HEK293 (cell line): ENCODE data around the gene SATL1.
A peak's percentile ranks its signal among the peaks of the same experiment; 100 is the strongest.

Experiments used
- FEZF1 ChIP-seq: fragments of 450-650 bp; formaldehyde crosslinking; IDR thresholded peaks from 2 replicates; pipeline ENCODE4 v1.5.1; 2016; ENCODE audit warnings: missing biosample characterization, missing genetic modification characterization
- GFI1B ChIP-seq: fragments of 450-650 bp; formaldehyde crosslinking; IDR thresholded peaks from 2 replicates; pipeline ENCODE4 v1.5.1; 2016; ENCODE audit warnings: missing biosample characterization, missing genetic modification characterization
- GLIS2 ChIP-seq: fragments of 450-650 bp; formaldehyde crosslinking; IDR thresholded peaks from 2 replicates; pipeline ENCODE4 v1.5.1; 2016; ENCODE audit warnings: missing biosample characterization, missing genetic modification characterization
- HIC1 ChIP-seq: fragments of 450-650 bp; formaldehyde crosslinking; IDR thresholded peaks from 2 replicates; pipeline ENCODE4 v1.5.1; 2016; ENCODE audit warnings: missing biosample characterization, missing genetic modification characterization
- KLF7 ChIP-seq: fragments of 450-650 bp; formaldehyde crosslinking; IDR thresholded peaks from 2 replicates; pipeline ENCODE4 v1.5.1; 2016; ENCODE audit warnings: missing biosample characterization, missing genetic modification characterization, borderline replicate concordance
- MEIS1 ChIP-seq: sonication (generic); formaldehyde crosslinking; IDR thresholded peaks from 2 replicates; pipeline ENCODE4 v1.8.1; 2022; ENCODE audit warnings: missing genetic modification reagents, mild to moderate bottlenecking, borderline replicate concordance
- RBAK ChIP-seq: fragments of 450-650 bp; formaldehyde crosslinking; IDR thresholded peaks from 2 replicates; pipeline ENCODE4 v1.5.1; 2016; ENCODE audit warnings: missing biosample characterization, missing genetic modification characterization
- REPIN1 ChIP-seq: fragments of 450-650 bp; formaldehyde crosslinking; IDR thresholded peaks from 2 replicates; pipeline ENCODE4 v1.5.1; 2017; ENCODE audit warnings: missing biosample characterization, missing genetic modification characterization, low read depth
- SALL2 ChIP-seq: fragments of 450-650 bp; formaldehyde crosslinking; IDR thresholded peaks from 2 replicates; pipeline ENCODE4 v1.5.0; 2017; ENCODE audit warnings: missing biosample characterization, mild to moderate bottlenecking, missing genetic modification characterization, borderline replicate concordance
- YY2 ChIP-seq: fragments of 450-650 bp; formaldehyde crosslinking; IDR thresholded peaks from 2 replicates; pipeline ENCODE4 v1.5.1; 2016; ENCODE audit warnings: missing biosample characterization, missing genetic modification characterization
- ZBTB20 ChIP-seq: fragments of 450-650 bp; formaldehyde crosslinking; IDR thresholded peaks from 2 replicates; pipeline ENCODE4 v1.5.1; 2016; ENCODE audit warnings: missing biosample characterization, missing genetic modification characterization
- ZNF157 ChIP-seq: fragments of 450-650 bp; formaldehyde crosslinking; IDR thresholded peaks from 2 replicates; pipeline ENCODE4 v1.5.1; 2016; ENCODE audit warnings: missing biosample characterization, missing genetic modification characterization
- ZNF174 ChIP-seq: fragments of 450-650 bp; formaldehyde crosslinking; IDR thresholded peaks from 2 replicates; pipeline ENCODE4 v1.5.0; 2017; ENCODE audit warnings: missing biosample characterization, mild to moderate bottlenecking, missing genetic modification characterization
- ZNF211 ChIP-seq: fragments of 450-650 bp; formaldehyde crosslinking; IDR thresholded peaks from 2 replicates; pipeline ENCODE4 v1.5.1; 2016; ENCODE audit warnings: low read depth, missing biosample characterization, missing genetic modification characterization
- ZNF48 ChIP-seq: fragments of 450-650 bp; formaldehyde crosslinking; IDR thresholded peaks from 2 replicates; pipeline ENCODE4 v1.5.1; 2016; ENCODE audit warnings: missing biosample characterization, missing genetic modification characterization
- ZNF544 ChIP-seq: fragments of 450-650 bp; formaldehyde crosslinking; IDR thresholded peaks from 2 replicates; pipeline ENCODE4 v1.5.0; 2017; ENCODE audit warnings: missing biosample characterization, missing genetic modification characterization
- ZNF600 ChIP-seq: fragments of 450-650 bp; formaldehyde crosslinking; IDR thresholded peaks from 2 replicates; pipeline ENCODE4 v1.5.1; 2016; ENCODE audit warnings: missing biosample characterization, missing genetic modification characterization
- ZNF610 ChIP-seq: fragments of 450-650 bp; formaldehyde crosslinking; IDR thresholded peaks from 2 replicates; pipeline ENCODE4 v1.5.1; 2016; ENCODE audit warnings: missing biosample characterization, missing genetic modification characterization, borderline replicate concordance
- ZNF658 ChIP-seq: fragments of 450-650 bp; formaldehyde crosslinking; IDR thresholded peaks from 2 replicates; pipeline ENCODE4; 2016; ENCODE audit warnings: missing biosample characterization, missing genetic modification characterization
- ZNF660 ChIP-seq: fragments of 450-650 bp; IDR thresholded peaks from 2 replicates; pipeline ENCODE4 v1.5.1; 2018; ENCODE audit warnings: missing biosample characterization, mild to moderate bottlenecking, missing genetic modification characterization
- ZNF670 ChIP-seq: fragments of 450-650 bp; formaldehyde crosslinking; IDR thresholded peaks from 2 replicates; pipeline ENCODE4 v1.5.1; 2016; ENCODE audit warnings: missing biosample characterization, missing genetic modification characterization, low read depth
- ZNF747 ChIP-seq: fragments of 450-650 bp; formaldehyde crosslinking; IDR thresholded peaks from 2 replicates; pipeline ENCODE4 v1.5.1; 2016; ENCODE audit warnings: missing biosample characterization, missing genetic modification characterization
- ZNF76 ChIP-seq: fragments of 450-650 bp; formaldehyde crosslinking; IDR thresholded peaks from 2 replicates; pipeline ENCODE4; 2016; ENCODE audit warnings: low read depth, missing biosample characterization, missing genetic modification characterization, borderline replicate concordance
- ZNF792 ChIP-seq: fragments of 450-650 bp; formaldehyde crosslinking; IDR thresholded peaks from 2 replicates; pipeline ENCODE4 v1.5.1; 2016; ENCODE audit warnings: missing biosample characterization, missing genetic modification characterization
- ZSCAN18 ChIP-seq: fragments of 450-650 bp; formaldehyde crosslinking; IDR thresholded peaks from 2 replicates; pipeline ENCODE4 v1.5.1; 2016; ENCODE audit warnings: missing biosample characterization, missing genetic modification characterization
- ZSCAN23 ChIP-seq: fragments of 450-650 bp; formaldehyde crosslinking; IDR thresholded peaks from 2 replicates; pipeline ENCODE4 v1.5.1; 2016; ENCODE audit warnings: missing biosample characterization, missing genetic modification characterization
- ZXDB ChIP-seq: fragments of 450-650 bp; formaldehyde crosslinking; IDR thresholded peaks from 2 replicates; pipeline ENCODE4 v1.5.1; 2016; ENCODE audit warnings: missing biosample characterization, missing genetic modification characterization
- TF ChIP-seq, protein P1 (sequence below): IDR thresholded peaks from 2 replicates; pipeline ENCODE4 v1.6.1; 2011; ENCODE audit warnings: mild to moderate bottlenecking, low read depth, low read length, borderline replicate concordance
- TF ChIP-seq, protein P2 (sequence below): fragments of 450-650 bp; formaldehyde crosslinking; IDR thresholded peaks from 2 replicates; pipeline ENCODE4 v1.5.1; 2016; ENCODE audit warnings: missing biosample characterization, missing genetic modification characterization
- TF ChIP-seq, protein P3 (sequence below): fragments of 450-650 bp; formaldehyde crosslinking; conservative IDR thresholded peaks from 2 replicates; pipeline ENCODE4 v1.5.1; 2016; ENCODE audit warnings: low read depth, missing biosample characterization, missing genetic modification characterization

Gene SATL1

GRCh38 chrX:85243761-85244449, at the start of gene SATL1, which contains the start of gene ZNF711 (continued):
- TF ChIP-seq, protein P1, sequence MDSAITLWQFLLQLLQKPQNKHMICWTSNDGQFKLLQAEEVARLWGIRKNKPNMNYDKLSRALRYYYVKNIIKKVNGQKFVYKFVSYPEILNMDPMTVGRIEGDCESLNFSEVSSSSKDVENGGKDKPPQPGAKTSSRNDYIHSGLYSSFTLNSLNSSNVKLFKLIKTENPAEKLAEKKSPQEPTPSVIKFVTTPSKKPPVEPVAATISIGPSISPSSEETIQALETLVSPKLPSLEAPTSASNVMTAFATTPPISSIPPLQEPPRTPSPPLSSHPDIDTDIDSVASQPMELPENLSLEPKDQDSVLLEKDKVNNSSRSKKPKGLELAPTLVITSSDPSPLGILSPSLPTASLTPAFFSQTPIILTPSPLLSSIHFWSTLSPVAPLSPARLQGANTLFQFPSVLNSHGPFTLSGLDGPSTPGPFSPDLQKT: no peak
- TF ChIP-seq REPIN1: no peak
- no peak; the same call in 1 of the 2 replicates for TF ChIP-seq ZBTB20 (tag by site-specific recombination)
- TF ChIP-seq YY2 (tag by site-specific recombination): no peak
- TF ChIP-seq ZNF747 (tag by site-specific recombination): no peak
- TF ChIP-seq, protein P2, sequence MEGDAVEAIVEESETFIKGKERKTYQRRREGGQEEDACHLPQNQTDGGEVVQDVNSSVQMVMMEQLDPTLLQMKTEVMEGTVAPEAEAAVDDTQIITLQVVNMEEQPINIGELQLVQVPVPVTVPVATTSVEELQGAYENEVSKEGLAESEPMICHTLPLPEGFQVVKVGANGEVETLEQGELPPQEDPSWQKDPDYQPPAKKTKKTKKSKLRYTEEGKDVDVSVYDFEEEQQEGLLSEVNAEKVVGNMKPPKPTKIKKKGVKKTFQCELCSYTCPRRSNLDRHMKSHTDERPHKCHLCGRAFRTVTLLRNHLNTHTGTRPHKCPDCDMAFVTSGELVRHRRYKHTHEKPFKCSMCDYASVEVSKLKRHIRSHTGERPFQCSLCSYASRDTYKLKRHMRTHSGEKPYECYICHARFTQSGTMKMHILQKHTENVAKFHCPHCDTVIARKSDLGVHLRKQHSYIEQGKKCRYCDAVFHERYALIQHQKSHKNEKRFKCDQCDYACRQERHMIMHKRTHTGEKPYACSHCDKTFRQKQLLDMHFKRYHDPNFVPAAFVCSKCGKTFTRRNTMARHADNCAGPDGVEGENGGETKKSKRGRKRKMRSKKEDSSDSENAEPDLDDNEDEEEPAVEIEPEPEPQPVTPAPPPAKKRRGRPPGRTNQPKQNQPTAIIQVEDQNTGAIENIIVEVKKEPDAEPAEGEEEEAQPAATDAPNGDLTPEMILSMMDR (tag by site-specific recombination): no peak
- no peak for TF ChIP-seq ZNF76 (tag by site-specific recombination)
- TF ChIP-seq SALL2 (tag by site-specific recombination): no peak
- TF ChIP-seq ZNF211 (tag by site-specific recombination): no peak
- TF ChIP-seq ZNF544: no peak
- TF ChIP-seq ZNF658 (tag by site-specific recombination): no peak
- TF ChIP-seq ZNF670: no peak
- no peak for TF ChIP-seq ZNF48
- no peak for TF ChIP-seq ZSCAN23 (tag by site-specific recombination)
- TF ChIP-seq HIC1 (tag by site-specific recombination): no peak
- no peak for TF ChIP-seq ZSCAN18 (tag by site-specific recombination)
- no peak for TF ChIP-seq RBAK
- TF ChIP-seq, protein P3, sequence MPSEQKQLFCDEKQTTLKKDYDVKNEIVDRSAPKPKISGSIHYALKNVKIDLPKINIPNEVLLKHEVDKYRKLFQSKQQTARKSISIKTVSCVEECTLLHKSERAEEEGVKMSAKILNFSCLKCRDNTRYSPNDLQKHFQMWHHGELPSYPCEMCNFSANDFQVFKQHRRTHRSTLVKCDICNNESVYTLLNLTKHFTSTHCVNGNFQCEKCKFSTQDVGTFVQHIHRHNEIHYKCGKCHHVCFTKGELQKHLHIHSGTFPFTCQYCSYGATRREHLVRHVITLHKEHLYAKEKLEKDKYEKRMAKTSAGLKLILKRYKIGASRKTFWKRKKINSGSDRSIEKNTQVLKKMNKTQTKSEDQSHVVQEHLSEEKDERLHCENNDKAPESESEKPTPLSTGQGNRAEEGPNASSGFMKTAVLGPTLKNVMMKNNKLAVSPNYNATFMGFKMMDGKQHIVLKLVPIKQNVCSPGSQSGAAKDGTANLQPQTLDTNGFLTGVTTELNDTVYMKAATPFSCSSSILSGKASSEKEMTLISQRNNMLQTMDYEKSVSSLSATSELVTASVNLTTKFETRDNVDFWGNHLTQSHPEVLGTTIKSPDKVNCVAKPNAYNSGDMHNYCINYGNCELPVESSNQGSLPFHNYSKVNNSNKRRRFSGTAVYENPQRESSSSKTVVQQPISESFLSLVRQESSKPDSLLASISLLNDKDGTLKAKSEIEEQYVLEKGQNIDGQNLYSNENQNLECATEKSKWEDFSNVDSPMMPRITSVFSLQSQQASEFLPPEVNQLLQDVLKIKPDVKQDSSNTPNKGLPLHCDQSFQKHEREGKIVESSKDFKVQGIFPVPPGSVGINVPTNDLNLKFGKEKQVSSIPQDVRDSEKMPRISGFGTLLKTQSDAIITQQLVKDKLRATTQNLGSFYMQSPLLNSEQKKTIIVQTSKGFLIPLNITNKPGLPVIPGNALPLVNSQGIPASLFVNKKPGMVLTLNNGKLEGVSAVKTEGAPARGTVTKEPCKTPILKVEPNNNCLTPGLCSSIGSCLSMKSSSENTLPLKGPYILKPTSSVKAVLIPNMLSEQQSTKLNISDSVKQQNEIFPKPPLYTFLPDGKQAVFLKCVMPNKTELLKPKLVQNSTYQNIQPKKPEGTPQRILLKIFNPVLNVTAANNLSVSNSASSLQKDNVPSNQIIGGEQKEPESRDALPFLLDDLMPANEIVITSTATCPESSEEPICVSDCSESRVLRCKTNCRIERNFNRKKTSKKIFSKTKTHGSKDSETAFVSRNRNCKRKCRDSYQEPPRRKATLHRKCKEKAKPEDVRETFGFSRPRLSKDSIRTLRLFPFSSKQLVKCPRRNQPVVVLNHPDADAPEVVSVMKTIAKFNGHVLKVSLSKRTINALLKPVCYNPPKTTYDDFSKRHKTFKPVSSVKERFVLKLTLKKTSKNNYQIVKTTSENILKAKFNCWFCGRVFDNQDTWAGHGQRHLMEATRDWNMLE (tag by site-specific recombination): no peak
- TF ChIP-seq GFI1B (tag by site-specific recombination): no peak
- no peak for TF ChIP-seq ZNF600 (tag by site-specific recombination)
- TF ChIP-seq ZNF610 (tag by site-specific recombination): no peak
- no peak for TF ChIP-seq MEIS1 (CRISPR knock-in tag)
- TF ChIP-seq ZNF174: no peak
- TF ChIP-seq ZNF157 (tag by site-specific recombination): no peak
- peak; percentile 97 for TF ChIP-seq GLIS2 (tag by site-specific recombination)
- no peak for TF ChIP-seq ZNF792 (tag by site-specific recombination)
- TF ChIP-seq KLF7: no peak
- TF ChIP-seq ZNF660 (tag by site-specific recombination): 0 out of 2 replicates have a peak, but pooled peaks have one; percentile 8
- TF ChIP-seq FEZF1 (tag by site-specific recombination): no peak
- 0 out of 2 replicates have a peak, but pooled peaks have one; percentile 70 for TF ChIP-seq ZXDB (tag by site-specific recombination)
